ENCODE results near the gene ANKDD1B.

Gene ANKDD1B

DNA sequence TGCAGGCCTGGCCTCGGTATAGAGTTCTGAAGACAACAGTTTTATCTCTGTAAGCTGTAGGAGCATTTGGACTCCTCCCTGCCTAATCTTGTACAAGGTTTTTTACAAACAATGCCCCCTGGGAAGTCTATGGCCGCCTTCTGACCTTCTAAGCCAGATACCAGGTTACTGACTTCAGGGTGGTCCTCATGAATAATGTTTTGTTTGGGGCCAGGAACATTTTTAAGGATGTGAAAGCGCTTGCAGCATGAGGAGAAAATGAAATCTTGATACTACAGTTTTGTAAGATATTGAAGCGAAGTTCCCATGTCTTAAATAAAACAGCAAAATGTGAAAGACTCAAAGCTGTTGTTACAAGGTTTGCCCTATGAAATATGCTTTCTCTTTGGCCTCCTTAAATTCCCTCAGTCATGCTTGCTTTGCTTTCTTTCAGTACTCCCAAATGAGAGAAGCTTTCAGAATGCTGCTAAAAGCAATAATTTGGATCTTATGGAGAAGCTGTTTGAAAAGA is 5.2 kb downstream of the ANKDD1B start:
- no peak for DNase-seq (ENCODE audit: low read depth)

DNA sequence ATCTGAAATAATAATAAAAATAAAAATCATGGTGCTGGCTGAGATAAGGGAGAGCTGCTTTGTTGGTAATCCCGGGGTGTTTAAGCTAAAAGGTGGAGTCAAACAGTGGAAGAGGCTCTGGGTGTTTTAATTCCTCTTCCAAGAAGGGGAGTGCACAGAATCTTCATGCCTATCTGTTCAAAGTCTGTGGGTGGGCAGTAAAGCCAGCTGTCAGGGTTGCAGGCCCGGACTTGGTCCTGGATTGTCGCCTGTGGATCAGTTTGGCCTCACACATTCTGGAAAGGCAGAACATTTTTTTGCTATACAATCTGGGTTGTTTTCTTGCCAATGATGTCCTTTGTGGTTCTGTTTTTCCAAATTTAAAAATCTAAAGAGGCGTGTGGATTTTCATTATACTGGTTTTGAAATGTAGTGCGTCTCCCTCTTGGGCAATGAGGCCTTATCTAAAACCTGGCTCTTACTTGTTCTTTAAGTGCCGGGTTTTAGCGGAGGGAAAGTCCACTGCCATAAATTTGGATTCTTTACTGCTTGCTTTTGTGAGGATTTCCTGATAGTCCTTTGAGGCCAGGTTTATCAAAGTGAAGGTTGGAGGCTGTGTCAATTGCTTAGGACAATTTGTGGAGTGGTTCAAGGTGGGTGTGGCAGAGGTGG is 5.8 kb downstream of the ANKDD1B start:
- no peak for DNase-seq (ENCODE audit: low read depth)

DNA sequence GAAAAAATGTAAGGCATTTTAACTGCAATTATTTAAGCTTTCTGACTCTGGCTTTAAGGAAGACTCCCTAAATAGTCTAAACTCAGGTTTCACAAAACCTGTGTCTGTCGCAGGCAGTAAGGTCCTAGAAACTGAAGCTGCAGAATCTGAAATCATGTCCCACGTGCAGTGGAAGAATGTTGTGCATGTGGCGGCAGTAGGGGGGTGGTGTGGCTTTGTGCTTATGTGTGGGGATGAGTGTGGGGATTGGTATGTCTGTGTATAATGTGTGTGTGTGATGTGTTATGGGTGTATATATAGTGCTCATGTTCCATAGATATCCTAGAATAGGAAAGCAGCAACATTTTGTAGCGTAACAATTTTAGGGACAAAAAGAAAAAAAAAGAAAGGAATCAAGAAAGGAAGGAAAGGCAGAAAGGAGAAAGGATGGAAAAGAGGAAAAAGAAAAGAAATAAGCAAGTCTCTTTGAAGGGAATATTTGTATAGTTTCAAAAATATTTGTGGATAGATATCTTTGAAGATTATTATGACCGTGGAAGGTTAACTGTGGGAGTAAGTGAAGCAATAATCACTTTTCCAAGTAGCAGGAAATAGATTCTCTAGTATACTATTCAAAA is 6.6 kb downstream of the ANKDD1B start:
- no peak for DNase-seq (ENCODE audit: low read depth)

- DNase-seq (ENCODE audit: low read depth): no peak
Measured at GRCh38 chr5:75620184-75620959, 9.1 kb downstream of the ANKDD1B start.

DNA sequence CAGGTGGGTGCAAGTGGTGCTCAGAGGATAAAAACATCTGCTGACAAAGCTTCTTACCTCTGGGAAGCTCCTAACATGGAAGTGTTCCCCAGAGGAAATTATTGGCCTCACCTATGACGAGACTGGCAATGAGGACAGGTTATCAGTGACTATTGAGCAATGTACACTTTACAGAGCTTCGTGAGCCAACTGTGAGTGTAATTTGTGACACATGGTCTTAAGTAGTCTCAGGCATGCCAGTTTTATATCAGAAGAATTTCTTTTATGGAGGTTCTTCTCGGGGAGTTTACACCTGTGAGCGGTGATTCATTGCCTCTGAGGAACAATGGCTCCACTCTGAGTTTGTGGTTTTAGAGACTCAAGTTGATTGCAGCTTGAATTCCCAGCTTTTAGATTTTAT is 11.3 kb downstream of the ANKDD1B start:
- DNase-seq (ENCODE audit: low read depth): no peak

- DNase-seq (ENCODE audit: low read depth): no peak
Measured at GRCh38 chr5:75623846-75624245, 12.6 kb downstream of the ANKDD1B start.

DNA sequence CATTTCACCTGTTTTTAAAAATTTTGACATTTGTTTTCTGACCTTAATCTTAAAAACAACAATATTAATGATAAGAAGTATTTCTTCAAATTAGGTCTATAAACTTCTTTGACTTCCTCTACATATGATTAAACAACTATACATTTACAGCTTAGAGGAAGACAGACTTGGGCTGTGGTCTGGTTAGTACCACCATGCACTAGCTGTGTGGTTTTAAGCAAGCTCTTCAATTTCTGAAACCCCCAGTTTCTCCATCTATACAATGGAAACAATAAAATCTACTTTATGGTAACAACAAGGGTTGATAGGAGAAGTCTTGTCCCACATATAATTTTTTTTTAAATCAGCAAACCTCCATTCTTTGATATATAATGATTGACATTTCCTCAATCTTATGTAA is 15.7 kb downstream of the ANKDD1B start:
- DNase-seq (ENCODE audit: low read depth): no peak

DNA sequence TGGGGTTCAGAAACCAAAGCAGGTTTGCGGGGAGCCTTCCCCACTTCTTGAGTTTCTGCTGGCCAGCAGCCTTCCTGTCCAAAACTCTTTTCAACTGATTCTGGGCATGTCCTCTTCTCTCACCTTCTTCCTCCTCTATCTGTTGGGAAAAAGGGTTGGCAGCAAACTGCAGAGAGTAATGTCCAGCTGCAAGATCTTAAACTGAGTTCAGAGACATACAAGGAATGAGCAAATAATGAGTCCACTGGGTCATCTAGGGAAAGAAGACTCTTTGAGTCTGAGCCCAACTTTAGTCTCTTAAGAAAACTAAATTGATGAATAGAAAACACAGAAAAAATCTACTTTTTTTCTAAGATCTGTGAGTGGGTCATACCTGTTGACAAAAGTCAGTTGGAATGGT is 16.5 kb downstream of the ANKDD1B start:
- DNase-seq (ENCODE audit: low read depth): no peak

DNA sequence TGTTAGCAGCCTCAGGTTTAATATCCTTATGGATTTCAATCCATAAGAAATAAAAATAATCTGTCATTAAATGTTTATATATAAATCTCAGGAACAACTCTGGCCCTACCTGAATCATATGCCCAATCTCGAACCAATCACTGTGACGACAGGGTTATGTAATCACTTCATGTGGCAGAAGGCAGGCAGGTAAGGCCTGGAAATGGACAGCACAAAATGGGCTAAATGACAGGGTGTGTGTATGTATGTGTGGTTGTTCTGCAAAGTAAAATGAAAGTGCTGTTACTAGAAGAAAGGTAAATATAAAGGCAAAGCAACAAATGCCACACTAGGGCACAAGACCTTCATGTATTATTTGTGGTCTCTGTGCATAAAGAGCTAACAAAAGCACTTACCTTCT is 19.6 kb downstream of the ANKDD1B start:
- no peak for DNase-seq (ENCODE audit: low read depth)

DNA sequence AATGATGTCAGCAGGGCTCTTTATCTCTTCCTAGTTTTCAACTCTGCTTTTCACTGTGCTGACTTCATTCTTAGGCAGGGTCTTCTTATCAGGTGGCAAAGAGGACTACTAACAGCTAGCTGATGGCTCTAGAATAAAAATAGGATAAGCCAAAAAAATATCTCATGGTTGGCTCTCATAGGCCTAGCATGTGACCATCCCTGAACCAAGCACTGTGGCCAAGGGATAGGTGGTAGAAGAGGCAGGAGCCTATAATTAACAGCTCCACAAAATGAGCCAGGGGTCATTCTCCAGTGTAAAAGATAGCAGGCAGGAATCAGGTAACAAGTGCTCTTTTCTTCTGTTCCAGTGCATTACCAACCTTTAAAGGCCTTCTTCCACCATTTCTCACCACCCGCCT is 21.1 kb downstream of the ANKDD1B start:
- no peak for DNase-seq (ENCODE audit: low read depth)

- DNase-seq (ENCODE audit: low read depth): no peak
Measured at GRCh38 chr5:75637949-75638348, 26.7 kb downstream of the ANKDD1B start.

- DNase-seq (ENCODE audit: low read depth): no peak
Measured at GRCh38 chr5:75639535-75640311, 28.5 kb downstream of the ANKDD1B start.

DNA sequence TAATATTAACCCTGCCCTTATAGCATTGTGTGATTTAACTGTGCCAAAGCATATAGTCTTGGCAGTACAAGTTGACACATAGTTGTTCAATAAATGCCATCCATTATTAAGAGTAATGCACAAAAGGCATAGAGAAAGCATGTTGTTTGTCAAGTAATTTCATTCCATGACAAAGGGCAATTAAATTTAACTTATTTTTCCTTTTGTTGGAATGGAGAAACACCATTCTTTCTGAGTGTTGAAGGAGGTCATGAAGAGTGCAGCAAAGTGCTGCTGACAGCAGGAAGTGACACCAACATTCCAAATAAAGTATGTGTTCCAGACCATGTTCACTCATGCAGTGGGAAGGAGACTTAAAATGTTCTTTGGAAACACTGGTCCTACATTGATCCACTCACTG is 29.1 kb downstream of the ANKDD1B start:
- DNase-seq (ENCODE audit: low read depth): no peak

- no peak for DNase-seq (ENCODE audit: low read depth)
Measured at GRCh38 chr5:75640826-75641225, 29.6 kb downstream of the ANKDD1B start.

GRCh38 chr5:75648712-75649111 is 37.5 kb downstream of the ANKDD1B start:
- DNase-seq (ENCODE audit: low read depth): no peak

DNA sequence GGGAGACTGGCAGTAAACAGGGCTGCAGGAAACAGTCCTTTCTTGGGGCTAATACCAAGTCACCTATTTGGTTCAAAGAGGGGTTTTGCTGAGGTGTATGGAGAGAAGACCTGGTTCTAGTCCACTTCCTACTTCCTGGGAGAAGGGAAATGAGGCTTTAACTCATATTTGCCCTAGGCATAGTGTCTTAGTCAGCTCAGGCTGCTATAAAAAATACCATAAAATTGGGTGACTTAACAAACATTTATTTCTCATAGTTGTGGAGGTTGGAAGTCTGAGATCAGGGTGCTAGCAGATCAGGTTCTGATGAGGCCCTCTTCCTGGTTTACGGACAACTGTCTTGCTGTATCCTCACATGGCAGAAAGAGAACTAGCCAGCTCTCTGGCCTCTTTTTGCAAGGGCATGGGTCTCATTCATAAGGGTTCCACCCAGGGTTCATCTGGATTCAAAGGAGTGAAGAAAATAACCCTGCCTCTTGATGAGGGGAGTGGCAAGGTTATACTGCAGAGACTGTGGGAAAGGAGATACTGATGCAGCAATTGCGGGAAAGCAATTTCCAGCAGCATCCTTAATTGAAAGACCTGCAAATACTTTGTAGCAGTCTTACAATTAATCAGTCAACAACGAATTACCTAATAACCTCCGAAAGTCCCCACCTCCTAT is 40.5 kb downstream of the ANKDD1B start:
- DNase-seq (ENCODE audit: low read depth): no peak

DNA sequence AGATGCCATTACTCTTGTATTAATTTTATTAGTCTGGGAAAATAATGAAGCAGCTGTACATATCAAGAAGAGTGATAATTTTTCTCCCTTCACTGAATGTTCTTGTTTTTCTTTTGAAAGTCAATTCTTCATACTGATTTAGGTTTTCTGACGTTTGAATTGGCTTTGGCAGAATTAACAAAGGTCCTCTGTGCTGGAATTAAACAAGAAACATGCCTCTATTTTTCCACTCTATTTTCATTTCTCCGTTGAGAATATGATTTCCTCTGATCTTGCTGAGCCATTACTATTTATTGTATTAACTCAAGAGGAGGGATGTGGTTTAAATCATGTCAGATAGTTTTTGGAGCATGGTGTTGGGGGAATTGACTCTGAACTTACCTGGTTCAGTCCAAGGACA is 42.3 kb downstream of the ANKDD1B start:
- DNase-seq (ENCODE audit: low read depth): no peak

DNA sequence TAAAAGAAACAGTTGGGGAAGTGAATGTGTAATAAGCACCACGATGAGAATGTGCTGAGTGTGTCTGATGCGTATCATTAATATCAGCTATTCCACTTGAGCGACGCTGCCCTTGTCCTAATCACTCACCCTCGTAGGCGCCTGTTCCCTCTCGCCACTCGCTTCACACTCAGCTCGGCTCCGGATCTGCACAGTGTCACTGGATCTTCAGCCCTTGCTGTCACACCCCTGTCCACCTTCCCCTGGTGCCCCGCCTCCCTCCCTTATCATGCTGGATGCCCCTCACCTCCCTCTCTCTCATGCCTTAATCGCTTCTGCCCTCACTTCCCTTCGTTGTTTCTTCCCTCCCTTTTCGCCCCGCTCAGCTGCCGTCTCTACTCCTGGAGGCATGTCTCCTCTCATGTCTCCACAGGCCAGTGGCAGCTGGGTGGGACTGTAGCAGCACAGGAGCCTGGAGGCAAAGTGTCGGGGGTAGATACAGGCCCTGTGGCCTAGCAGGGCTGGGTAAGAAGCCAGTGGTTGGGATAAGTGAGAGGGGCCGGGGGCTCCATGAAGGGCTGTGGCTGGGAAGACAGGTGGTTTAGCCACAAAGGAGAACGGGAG is 43.5 kb downstream of the ANKDD1B start:
- DNase-seq (ENCODE audit: low read depth): no peak

GRCh38 chr5:75656311-75657003 is 45.2 kb downstream of the ANKDD1B start:
- DNase-seq (ENCODE audit: low read depth): no peak

- no peak for DNase-seq (ENCODE audit: low read depth)
Measured at GRCh38 chr5:75659791-75660450, 48.7 kb downstream of the ANKDD1B start.

All from CMK (cell line).